RKO (cell line): Measurements from ENCODE around the gene ENAH.

ENCODE experiments used
- DNase-seq: peaks from one replicate; pipeline ENCODE4 v3.0.0-alpha.2; 2016; ENCODE audit warnings: low spot score

ENAH gene

DNA sequence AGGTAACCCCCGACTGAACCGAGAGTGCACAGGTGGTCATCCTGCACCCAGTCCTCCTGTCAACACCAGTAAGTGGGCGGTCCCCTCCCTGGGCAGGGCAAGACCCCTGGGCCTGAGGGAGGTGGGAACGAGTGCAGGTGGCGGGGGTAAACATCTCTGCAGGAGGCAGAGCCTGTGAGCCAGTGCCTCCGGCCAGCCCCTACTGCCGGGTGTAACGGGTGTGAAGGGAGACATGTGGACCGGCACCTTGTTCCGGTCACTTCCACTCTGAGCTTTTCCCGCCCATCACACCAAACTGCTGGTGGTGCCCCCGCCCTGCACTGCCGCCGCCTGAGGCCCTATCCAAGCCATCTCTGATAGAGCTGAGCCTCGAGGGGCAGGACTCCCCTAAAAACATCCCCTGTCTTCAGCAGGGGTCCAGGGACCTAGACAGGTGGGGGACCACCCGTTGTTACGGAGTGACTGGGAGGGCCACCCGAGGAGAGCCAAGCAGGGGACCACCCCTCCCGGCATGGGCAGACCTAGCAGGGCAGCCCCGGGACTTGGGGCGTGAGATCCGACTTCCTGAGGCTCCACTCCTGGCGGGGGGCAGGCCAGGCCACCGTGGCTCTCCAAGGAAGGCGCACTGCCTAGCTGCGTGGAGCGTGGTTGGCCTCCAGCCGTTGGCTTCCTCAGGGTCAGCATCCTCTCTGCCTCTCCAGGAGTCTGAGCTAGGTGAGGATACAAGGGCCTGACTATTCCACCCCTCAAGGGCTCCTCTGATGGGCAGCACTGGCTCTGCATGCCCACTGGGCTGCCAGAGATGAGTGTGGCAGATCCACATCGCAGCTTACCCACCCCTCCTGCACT, 181.2 kb downstream of the ENAH start:
- no peak for DNase-seq

DNA sequence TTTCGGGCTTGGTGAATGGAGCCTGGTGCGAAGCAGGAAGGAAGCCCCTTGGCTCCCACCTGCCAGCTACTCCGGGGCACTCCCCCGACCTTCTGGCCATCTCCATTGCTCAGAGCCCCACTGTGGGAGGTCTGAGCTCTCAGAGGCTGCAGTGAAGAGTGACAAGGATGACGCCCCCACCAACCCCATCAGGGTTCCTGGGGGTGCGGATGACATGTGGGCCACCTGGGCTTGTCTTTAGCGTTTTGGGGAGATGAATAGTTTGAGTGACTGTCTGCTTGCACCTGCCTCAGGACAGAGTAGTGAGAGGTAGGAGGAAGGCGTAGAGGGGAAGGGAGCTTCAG, 181.8 kb downstream of the ENAH start:
- no peak for DNase-seq

DNA sequence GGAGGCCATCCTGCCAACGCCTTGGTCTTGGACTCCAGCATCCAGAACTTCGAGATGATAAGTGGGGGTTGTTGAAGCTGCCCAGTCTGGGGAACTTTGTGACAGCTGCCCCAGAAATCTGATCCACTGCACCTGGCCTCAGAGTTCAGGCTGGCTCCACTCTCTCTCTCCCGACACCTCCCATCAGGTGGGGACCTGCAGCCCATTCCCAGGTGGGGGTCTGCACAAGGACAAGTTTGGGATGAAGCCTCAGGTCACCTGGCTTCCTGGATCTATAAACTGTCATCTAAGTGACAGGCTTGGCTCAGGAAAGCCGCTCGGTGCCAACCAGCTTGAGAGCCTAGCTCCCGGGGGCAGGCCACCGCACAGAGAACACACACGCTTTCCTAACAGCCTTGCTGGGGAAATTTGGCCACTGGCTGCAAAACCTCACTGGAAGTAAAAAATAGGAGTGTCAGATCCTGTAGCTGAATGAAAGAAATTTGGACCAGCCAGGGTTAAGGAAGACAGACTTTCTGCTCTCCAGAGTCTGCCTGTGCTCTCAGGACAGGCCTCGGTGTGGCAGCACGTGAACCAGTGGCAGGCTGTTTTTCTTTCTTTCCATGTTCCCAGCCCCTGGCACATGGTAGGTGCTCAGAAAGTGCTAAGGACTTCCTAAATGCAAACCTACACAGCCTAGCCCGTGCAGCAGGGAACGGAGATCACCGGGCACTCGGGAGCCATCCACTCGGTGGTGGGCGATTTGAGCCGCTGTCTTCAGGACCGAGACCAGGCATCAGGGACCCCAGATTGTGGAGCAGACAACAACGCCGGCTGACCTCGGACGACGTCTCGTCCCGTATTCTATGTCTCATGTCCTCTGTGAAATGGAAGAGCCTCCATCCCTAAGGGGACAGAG, 182.5 kb downstream of the ENAH start:
- DNase-seq = no peak

DNA sequence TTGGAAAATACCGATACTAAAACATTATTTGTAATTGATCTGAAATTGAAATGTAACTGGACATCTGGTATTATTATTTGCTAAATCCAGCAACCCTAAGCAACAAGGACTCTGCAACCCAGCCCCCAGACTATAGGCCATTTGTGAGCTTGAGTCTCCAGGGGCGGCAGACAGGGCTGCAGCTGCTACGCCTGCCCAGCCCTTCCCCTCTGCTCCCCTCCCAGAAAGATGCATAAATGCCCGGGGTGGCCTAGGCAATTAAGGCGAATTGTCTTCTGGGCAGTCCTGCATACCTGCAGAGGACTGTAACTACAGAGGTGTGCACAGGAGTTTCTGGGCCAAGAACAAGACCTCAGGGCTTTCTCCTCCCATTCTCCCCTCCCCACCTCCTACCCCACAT, 183.9 kb downstream of the ENAH start:
- DNase-seq = no peak

DNA sequence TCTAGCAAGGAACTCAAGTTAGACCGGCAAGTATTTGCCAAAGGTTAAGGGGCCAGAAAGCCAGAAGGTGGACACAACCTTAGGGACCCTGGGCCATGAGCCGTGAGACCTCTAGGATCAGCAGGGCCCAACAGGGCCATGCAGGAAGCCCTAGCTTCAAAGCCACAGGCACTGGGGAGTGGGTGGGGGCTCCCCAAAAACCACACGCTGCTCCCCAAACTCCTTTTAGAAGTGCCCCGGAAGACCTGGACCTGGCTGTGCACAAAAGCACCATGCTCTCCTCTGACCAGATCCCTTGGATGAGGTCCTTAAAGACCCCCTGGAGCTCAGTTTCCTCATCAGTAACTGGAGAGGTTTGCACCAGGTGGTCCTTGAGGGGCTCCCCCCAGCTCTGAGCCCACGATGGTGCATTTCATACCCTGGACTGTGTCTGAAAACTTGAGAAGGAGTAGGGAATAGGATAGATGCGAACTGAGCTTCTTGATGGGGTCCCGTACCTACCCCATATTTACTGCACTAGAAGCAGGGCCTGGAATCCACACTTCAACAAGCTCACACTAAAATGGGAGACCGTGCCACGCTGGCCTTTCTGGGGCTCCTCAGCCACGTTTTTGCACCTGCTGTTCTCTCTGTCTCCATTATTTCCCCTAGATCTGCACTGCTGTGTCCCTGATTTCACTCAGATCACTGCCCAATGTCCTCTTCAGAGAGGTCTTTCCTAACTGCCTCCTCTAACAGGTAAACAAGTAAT, 184.5 kb downstream of the ENAH start:
- no peak for DNase-seq

DNA sequence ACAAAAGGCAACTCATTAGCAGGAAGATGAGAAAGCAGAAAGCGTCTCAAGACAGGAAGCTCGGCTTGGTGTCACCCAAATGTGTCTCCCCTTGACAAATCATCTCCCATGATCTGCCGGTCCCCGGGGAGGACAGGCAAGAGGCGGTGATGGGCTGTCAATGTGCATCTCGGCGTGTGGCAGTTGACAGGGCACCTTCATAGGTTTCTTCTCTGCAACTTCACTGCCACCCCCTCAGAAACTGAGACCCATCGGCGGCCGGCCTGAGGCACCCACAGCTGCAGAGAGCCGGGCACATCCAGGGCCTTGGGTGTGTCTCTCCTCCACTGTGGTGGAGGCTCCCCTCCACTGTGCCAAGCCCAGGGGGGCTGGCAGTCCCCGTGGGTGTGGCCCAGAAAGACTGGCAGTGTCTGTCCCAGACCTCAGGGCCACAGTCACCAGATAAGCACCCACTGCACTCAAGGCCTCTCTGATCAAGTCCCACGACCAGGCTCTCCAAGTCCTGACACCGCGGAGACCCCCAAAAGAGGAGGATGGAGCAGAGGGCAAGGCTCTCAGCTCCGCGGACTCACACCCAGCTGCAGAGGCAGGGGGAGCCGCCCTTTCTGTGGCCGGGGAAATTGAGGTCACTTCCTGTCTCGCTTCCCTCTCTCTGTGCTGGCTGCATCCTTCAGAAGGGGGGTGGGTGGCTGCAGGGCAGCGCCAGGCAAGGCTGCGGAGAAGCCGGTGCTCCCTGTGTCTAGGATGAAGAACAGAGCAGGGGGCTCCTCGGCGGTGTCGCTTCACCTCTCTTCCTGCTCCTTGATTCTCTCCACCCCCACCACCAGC, 185.5 kb downstream of the ENAH start:
- DNase-seq = no peak

DNA sequence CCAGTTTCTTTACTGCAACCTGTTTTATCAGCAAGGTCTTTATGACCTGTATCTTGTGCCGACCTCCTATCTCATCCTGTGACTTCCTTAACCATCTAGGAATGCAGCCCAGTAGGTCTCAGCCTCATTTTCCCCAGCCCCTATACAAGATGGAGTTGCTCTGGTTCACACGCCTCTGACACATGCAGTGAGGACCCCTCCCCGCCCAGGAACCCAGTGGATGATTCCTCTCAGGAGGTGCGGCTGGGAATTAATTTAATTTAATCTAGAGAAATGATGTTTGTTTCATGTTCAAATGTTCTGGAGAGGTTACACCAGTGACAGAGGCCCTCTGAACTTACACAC, 186.1 kb downstream of the ENAH start:
- no peak for DNase-seq

DNA sequence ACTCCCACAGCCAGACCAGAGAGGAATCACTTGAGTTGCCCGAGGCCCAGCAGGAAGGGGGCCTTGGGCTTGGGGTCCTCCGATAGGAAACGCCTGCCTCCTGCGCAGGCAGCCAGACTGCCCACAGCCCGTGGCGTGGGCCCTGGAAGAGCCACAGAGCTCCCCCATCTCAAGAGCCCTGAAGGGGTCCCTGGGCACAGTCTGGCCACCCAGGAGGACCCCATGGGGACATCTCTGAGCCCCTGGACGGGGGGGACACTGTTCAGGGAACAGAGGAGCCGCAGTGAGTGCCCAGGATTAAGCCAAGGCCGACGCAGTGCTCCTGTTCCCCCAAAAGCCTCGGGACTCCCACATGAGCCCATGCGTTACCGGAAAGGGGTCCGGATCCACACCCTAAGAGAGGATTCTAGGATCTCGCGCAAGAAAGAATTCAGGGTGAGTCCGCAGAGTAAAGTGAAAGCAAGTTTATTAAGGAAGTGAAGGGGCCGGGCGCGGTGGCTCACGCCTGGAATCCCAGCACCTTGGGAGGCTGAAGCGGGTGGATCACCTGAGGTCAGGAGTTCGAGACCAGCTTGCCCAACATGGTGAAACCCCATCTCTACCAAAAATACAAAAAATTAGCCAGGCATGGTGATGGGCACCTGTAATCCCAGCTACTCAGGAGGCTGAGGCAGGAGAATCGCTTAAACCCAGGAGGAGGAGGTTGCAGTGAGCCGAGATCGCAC, 187.0 kb downstream of the ENAH start:
- no peak for DNase-seq

DNA sequence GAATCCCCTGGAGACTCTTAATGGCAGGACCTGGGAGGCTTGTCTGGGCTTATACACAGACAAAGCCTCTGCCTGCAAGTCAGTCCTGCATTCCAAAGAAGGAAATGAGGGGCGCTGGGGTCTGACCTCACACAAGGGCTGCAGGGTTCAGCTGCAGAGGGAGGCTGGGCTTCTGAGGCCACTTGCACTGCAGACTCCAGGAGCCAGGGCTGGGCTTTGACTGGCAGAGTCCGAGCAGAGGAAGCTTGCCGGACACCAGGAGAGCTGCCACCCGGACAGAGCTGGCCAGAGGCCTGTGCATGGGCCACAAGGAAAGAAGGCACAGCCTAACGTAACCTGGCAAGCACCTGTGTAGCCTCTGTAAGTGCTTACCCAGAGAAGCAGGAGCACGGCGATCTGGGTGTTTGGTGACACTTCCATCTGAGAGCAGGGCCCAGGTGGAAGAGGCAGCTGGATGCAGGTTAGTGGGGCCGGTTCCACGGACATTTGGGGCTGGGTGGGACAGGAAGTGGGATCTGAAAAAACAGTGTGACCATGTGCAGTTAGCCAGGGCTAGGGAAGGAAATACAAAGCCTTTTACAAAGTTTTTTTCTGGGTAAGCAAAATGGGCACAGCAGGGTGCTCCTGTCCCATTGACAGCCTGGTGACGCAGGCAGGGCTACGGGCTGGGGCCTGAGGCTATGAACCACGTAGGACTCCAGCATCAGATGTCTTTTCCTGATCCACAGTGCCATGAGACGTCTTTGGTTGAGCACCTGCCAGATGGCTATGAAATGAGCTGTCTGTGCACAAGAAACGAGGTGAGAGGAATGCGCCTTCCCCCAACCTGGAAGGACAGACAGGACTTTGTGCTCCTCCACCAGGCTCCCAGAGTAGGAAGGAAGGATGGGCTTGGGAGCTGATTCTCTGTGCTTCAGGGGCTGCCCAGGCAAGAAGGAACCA, 187.8 kb downstream of the ENAH start:
- no peak for DNase-seq

DNA sequence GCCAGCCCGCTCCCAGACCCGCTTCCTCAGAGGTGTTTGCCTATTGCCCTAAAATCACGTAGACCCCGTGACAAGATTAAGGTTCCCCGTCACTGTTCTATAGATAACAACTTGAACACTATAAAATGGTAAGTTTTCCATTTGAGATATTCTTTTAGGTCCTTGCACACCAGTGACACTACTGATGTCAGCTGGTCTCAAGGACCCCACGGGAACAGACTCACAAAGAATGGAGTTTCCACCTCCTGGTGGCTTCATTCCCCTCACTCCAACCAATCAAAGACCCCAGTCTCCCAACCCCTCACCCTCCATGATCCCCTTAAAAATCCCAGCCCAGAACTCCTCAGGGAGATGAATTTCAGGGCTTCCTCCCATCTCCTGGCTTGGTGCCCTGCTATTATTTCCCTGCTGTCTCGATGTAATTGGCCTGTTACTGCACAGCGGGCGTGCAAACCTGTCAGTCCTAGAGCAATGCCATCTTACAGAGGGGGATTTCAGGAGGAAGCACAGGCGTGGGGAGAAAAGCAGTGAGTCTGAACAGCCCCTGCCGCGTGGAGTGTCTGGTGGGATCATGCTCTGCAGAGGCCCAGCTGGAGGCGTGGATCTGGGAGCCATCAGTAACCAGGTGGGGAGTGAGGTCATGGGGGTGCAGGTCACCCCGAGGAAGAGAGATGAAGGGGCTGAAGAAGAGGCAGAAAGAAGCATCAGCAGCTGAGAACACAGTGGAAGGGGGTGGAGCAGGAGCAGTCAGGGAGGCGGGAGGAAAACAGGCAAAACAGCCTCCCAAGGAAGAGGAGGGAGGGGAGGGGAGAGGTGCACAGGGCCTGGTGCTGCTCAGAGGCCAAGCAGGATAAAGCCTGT, 190.0 kb downstream of the ENAH start:
- DNase-seq = no peak

DNA sequence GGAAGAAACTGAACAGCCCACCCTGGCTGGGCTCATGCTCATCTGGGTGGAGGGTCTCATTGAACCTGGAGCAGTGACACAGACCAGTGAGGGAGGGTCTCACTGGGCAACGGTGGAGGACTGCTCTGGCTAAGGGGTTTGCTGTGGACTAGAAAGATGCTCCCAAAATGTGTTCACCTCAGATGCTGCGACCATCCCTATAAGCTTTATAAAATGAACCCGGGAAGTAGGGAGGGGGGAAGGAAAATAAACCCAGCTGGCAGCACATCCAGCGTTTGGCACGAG, 190.6 kb downstream of the ENAH start:
- no peak for DNase-seq

DNA sequence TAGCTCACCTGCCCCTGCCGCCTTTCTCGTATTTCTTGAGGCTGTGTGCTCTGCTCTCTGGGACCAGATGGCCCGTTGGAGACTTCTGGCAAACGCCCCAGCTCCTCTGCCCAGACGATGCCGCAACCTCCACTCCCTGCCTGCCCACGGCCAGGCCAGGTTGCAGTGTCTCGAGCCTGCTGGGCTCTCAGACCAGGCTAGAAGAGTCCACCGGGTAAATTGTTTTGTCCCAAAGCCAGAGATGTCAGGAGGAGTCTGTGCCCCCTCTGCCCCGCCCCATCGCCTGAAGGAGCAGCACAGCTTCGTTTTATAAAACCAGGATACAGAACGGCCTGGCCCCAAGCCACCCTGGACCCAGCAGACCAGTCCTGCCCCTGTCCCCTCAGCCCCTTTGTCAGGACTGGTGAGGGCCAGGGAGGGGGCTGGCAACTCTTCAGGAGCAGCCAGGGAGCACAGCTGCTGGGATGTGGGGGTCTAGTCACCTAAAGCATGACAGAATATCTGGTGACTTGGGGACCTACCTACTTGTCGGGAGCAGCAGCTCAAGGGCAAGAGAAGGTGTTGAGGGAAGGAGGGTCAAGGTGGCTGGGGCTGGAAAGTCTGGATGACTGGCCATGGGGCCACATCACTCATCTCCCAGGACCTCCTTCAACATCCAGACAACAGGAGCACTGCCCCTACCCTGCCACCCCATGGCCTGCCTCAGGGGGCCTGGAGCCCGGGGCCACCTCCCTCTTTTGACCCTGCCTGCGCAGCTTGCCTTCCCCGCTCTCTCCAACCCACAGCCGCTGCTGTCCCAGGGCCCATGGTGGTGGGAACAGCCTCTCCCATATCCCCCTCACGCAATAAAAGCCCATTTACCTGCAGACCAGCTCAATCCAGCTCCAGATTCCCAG, 191.1 kb downstream of the ENAH start:
- no peak for DNase-seq

DNA sequence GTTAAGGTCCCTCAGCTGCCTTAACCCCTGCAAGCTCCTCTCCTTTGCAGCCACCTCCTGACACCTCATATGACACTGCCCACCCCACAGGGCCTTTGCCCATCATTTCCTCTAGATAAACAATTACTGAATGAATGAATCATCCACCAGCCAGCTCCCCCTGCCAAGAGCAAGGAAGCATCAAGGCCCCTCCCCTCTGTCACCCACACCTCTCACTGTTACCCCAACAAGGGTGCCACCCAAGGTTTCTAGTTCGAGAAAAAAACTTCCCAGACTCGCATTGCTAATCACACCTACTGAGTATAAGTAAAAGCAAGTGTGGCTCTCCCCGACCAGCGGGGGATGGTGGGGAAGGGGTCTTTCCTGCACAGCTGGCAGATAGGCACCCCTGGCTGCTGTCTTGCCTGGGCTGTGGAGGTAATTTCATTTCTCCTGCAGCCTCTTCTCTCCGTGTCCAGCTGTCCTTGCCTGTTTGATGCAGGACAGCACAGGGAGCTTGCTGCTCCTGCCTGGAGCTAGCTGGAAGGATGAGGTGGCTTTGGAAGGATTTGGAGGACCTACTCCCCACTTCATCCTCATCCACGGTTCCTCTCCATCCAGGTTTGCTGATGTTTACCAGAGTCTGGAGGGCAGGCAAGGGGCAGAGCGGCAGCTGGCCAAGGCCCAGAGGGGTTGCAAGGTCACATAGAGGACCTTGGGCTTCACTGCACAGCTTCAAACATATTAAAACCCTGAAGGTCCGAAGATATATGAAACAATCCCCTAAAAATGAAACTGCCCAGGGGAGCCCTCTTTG, 192.0 kb downstream of the ENAH start:
- no peak for DNase-seq

DNA sequence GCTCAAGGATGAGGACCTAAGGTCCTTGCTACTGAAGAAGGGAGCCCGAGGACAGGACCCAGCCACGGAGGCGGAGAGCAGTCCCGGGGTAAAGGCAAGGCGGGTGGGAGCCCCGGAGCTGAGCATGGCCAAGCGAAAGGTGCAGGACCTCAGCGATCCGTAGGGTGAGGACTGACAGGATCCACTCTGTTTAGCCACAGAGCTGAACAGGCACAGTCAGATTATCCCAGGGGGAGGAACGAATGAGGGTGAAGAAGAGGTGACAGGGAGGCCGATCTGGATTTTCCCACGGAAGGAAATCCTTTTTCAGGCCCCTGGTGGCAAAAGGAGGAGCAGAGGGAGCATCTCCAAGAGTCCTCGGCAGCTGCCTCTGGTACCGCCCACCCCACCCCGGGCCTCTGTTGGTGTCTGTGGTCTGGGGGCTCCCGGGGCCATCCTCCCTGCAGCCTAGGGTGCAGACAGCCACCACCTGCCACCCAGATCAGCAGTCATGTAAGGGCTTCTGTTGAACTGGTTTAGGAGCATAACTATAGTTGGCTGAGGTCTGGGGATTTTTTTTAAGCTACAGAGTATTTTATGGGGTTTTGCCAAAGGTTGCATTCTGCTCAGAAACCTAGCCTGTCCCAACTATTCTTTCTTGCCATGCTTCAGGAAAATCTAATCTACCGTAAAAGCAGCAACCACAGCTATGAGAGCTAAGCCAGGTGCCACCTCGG, 192.7 kb downstream of the ENAH start:
- no peak for DNase-seq

DNA sequence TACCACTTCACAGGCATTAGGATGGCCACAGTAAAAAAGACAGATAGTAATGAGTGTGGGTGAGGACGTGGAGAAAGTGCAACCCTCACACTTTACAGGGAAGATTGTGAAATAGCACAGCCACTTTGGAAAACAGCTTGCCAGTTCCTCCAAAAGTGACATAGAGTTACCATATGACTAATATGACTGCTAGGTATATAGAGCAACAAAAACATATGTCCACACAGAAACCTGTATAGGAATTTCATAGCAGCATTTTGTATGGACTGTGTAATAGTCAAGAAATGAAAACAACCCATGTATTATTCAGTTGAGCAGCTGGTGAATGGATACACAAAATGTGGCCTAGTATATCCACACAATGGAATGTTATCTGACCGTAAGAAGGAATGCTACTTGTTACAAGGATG, 194.7 kb downstream of the ENAH start:
- DNase-seq = no peak

DNA sequence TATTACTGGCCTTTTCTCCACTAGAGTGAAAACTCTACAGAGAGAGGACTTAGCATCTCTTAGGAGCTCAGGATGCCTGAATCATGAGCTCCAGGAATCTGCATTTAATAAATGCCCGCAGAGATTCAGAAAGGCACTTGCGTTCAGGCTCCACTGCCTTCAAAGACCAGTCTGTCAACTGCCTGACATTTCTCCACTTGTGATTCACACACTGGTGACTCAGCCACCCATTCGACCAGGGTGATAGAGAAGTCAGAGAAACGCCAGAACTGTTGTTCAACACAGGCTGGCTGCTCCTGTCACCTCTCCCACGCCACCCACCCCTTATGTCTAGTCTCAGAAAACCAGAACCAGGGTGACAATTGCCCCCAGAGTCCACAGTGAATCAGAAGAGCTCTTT, 198.2 kb downstream of the ENAH start:
- DNase-seq = peak; percentile 77
